T47D (cell line): ENCODE data around the gene ZNF507.
"Not testable (repeated sequence)": the region's sequence is repeated elsewhere in the genome, so short reads cannot be mapped to it uniquely, and the experiment has no call there.

Experiments
- DNase-seq, 2 experiments: peaks; one replicate each; pipeline versions ENCODE4 v3.0.0 to v3.0.0-alpha.2; 2011 to 2012; ENCODE audit warnings: low read depth in 1 of 2, low spot score in 1 of 2
- JUND ChIP-seq: IDR thresholded peaks from 2 replicates; pipeline ENCODE4 v1.6.1; 2012; ENCODE audit warnings: low read depth
- in situ Hi-C: cut with HindIII; loops from 2 replicates; pipeline ENCODE4 v1.10.0; 2016; ENCODE audit warnings: low sequenced_read_pairs, low pct_unique_long_range_greater_than_20kb

The ZNF507 gene

GRCh38 chr19:32415669-32416068 lies 70.3 kb downstream of the ZNF507 start:
- no peak for DNase-seq
- TF ChIP-seq JUND, result no peak
- in situ Hi-C loops, result no loop called here

- no peak for DNase-seq
- in situ Hi-C loops, result no loop called here
These were observed 71.5 kb downstream of the ZNF507 start for GRCh38 chr19:32416749-32417456.

GRCh38 chr19:32418155-32418554 lies 72.7 kb downstream of the ZNF507 start:
- DNase-seq, result no peak
- in situ Hi-C loops, result no loop called here

More at GRCh38 chr19:32416749-32417456, 71.5 kb downstream of the ZNF507 start:
- TF ChIP-seq JUND, result no peak

GRCh38 chr19:32421589-32422361 lies 76.4 kb downstream of the ZNF507 start:
- no peak for TF ChIP-seq JUND
- in situ Hi-C loops, result no loop called here
- DNase-seq, result no peak

More at GRCh38 chr19:32418155-32418554, 72.7 kb downstream of the ZNF507 start:
- no peak for TF ChIP-seq JUND

- TF ChIP-seq JUND, result no peak
- DNase-seq, result no peak
- in situ Hi-C loops, result no loop called here
These were observed 77.0 kb downstream of the ZNF507 start for GRCh38 chr19:32422435-32422834.

GRCh38 chr19:32423944-32424343 lies 78.5 kb downstream of the ZNF507 start:
- in situ Hi-C loops, DNase-seq: not testable (repeated sequence)

GRCh38 chr19:32427536-32427935 lies 82.1 kb downstream of the ZNF507 start:
- in situ Hi-C loops, result no loop called here
- TF ChIP-seq JUND, result no peak
- no peak for DNase-seq

- DNase-seq, result no peak
- TF ChIP-seq JUND, result no peak
- in situ Hi-C loops, result no loop called here
These were observed 91.3 kb downstream of the ZNF507 start for GRCh38 chr19:32436692-32437091.

- no peak for TF ChIP-seq JUND
- DNase-seq, result no peak
- in situ Hi-C loops, result no loop called here
These were observed 91.7 kb downstream of the ZNF507 start for GRCh38 chr19:32437096-32437495.
